ENCODE results near the gene BRME1.
"Not testable (repeated sequence)": the region's sequence is repeated elsewhere in the genome, so short reads cannot be mapped to it uniquely, and the experiment has no call there.

BRME1 gene

GRCh38 chr19:13926010-13926409, 20.1 kb upstream of the BRME1 start:
- no peak for DNase-seq

GRCh38 chr19:13923194-13923987, 17.5 kb upstream of the BRME1 start:
- DNase-seq, result no peak

- not testable (repeated sequence) for DNase-seq
Measured at GRCh38 chr19:13922118-13922517, 16.2 kb upstream of the BRME1 start.

GRCh38 chr19:13920940-13921747, 15.2 kb upstream of the BRME1 start:
- peak in 1 of 5 experiments; percentile 74 for DNase-seq

GRCh38 chr19:13920524-13920923, 14.6 kb upstream of the BRME1 start:
- DNase-seq, result no peak

GRCh38 chr19:13918726-13919411, 13.0 kb upstream of the BRME1 start:
- no peak for DNase-seq

GRCh38 chr19:13917888-13918406, 12.0 kb upstream of the BRME1 start:
- no peak for DNase-seq

GRCh38 chr19:13914777-13915176, 8.9 kb upstream of the BRME1 start:
- no peak for DNase-seq

- no peak for DNase-seq
Measured at GRCh38 chr19:13913352-13913751, 7.4 kb upstream of the BRME1 start.

- DNase-seq, result no peak
Measured at GRCh38 chr19:13909430-13909829, 3.5 kb upstream of the BRME1 start.

- DNase-seq, result no peak
Measured at GRCh38 chr19:13908674-13909073, 2.8 kb upstream of the BRME1 start.

- DNase-seq, result no peak
Measured at GRCh38 chr19:13906910-13907309, 993 bp upstream of the BRME1 start.

- DNase-seq, result peak in 2 of 5 experiments; percentile 23 to 30
Measured at GRCh38 chr19:13906521-13906904, 596 bp upstream of the BRME1 start.

GRCh38 chr19:13902993-13903555, 2.8 kb downstream of the BRME1 start:
- peak in 2 of 5 experiments; percentile 21 to 65 for DNase-seq

GRCh38 chr19:13899912-13900584, 5.9 kb downstream of the BRME1 start:
- no peak for DNase-seq

GRCh38 chr19:13899393-13899792, 6.5 kb downstream of the BRME1 start:
- DNase-seq, result no peak

- DNase-seq, result no peak
Measured at GRCh38 chr19:13896227-13896626, 9.7 kb downstream of the BRME1 start.

GRCh38 chr19:13894552-13894951, 11.4 kb downstream of the BRME1 start:
- no peak for DNase-seq

GRCh38 chr19:13892870-13893269, 13.0 kb downstream of the BRME1 start:
- no peak for DNase-seq

GRCh38 chr19:13890136-13890535, 15.8 kb downstream of the BRME1 start:
- DNase-seq, result no peak

GRCh38 chr19:13888281-13888680, 17.6 kb downstream of the BRME1 start:
- DNase-seq, result no peak

GRCh38 chr19:13887517-13887916, 18.4 kb downstream of the BRME1 start:
- DNase-seq, result peak in 1 of 5 experiments; percentile 46

All from T-helper 2 cell (primary cell).